NCI-H1417 (cell line): Measurements from ENCODE around the gene PLPPR2.
"Not testable (repeated sequence)": the region's sequence is repeated elsewhere in the genome, so short reads cannot be mapped to it uniquely, and the experiment has no call there.

Experiments
- DNase-seq, 3 experiments: peaks; one replicate each; lab custom pipeline; 2025; lab: John Stamatoyannopoulos, UW

Gene PLPPR2

GRCh38 chr19:11373885-11374432 is 18.7 kb downstream of the PLPPR2 start:
- no peak for DNase-seq

- peak; percentile 96 to 100 (median 100) for DNase-seq
Observed at GRCh38 chr19:11374433-11375142, 19.4 kb downstream of the PLPPR2 start, which contains the start of gene SWSAP1. SWSAP1 (plus strand) TSS chr19:11374666; CDS start chr19:11374681, 15 bp downstream.

- DNase-seq: peak; percentile 24 to 86 (median 81)
Observed at GRCh38 chr19:11375143-11375948, 20.1 kb downstream of the PLPPR2 start.

- DNase-seq: no peak
Observed at GRCh38 chr19:11377237-11377636, 22.0 kb downstream of the PLPPR2 start.

- DNase-seq: no peak
Observed at GRCh38 chr19:11377756-11378155, 22.5 kb downstream of the PLPPR2 start.

GRCh38 chr19:11378319-11379189 is 23.3 kb downstream of the PLPPR2 start:
- DNase-seq: peak in 2 of 3 experiments; percentile 17 to 63

- DNase-seq: not testable (repeated sequence)
Observed at GRCh38 chr19:11379269-11379845, 24.1 kb downstream of the PLPPR2 start.

GRCh38 chr19:11379857-11380350 is 24.7 kb downstream of the PLPPR2 start:
- no peak for DNase-seq

- peak in 1 of 3 experiments; percentile 93 for DNase-seq
Observed at GRCh38 chr19:11380653-11381537, 25.7 kb downstream of the PLPPR2 start.

- DNase-seq: peak; percentile 16 to 76 (median 68)
Observed at GRCh38 chr19:11382898-11383705, 27.9 kb downstream of the PLPPR2 start.

- DNase-seq: peak in 2 of 3 experiments; percentile 66 to 76
Observed at GRCh38 chr19:11383706-11384048, 28.4 kb downstream of the PLPPR2 start.

- DNase-seq: peak in 1 of 3 experiments; percentile 48
Observed at GRCh38 chr19:11384778-11385129, 29.5 kb downstream of the PLPPR2 start.

- peak in 1 of 3 experiments; percentile 29 for DNase-seq
Observed at GRCh38 chr19:11387162-11388034, 32.2 kb downstream of the PLPPR2 start.

GRCh38 chr19:11390359-11390758 is 35.1 kb downstream of the PLPPR2 start:
- no peak for DNase-seq

- DNase-seq: no peak
Observed at GRCh38 chr19:11390933-11391680, 35.9 kb downstream of the PLPPR2 start.

- no peak for DNase-seq
Observed at GRCh38 chr19:11397089-11397610, 41.9 kb downstream of the PLPPR2 start.

GRCh38 chr19:11399667-11400066 is 44.4 kb downstream of the PLPPR2 start:
- no peak for DNase-seq
